ENCODE results near the gene SPSB4. TPM values are rescaled to one million over a fixed set of nuclear protein-coding genes. Genes with fewer than 3 reads are reported as not detected.

Gene SPSB4
- 1 to 10 TPM in 1 of 4 donors, under 1 TPM in 3; 0.12 to 5.7 (median 0.58) TPM for total RNA-seq

DNA sequence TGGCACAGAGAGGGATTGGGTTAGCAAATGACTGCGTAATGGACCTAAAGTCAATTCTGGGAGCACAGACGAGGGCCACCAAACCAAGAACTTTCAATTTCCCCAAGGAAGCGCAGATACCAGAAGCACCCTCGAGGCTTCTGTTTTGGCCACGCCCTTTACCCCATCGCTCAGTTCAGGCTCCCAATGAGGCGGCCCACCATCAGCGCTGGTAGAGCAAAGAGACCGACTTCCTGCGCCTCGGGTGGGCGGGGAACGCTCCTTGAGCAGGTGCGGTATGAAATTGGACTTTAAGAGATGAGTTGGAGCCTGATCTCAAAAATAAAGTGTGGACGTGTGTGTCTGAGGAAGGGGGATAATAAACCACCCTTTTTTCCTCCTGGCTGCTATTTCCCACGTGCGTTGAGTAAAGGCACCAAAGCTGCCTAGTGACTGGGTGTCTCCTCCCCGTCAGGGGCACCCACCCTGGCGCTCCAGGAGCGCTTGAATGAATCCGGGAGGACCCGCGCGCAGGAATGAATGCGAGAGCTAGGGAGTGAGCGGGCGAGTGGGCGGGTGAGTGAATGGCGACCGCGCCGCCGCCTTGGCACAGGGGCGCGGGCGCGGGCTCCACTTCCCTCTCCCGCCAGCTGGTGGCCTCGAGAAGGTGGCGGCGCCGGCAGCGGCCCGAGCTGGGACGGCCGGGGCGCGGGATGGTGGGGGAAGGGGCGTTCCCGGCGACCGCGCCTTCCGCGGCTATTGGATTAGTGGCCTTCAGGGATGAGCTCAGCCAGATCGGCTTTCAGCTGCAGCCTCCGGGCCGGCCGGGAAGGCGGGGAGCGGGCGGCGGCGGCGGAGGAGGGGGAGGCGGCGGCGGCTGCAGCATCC lies at the start of gene SPSB4:
Gene SPSB4 (plus strand): TSS at position 772 of the 867 bp plus-strand sequence. CDS start 14,758 bp downstream, outside the sequence.
- DNase-seq (ENCODE audit: low spot score): no peak
- ATAC-seq (ENCODE audit: low FRiP score): peak; percentile 50
- TF ChIP-seq, protein P1, sequence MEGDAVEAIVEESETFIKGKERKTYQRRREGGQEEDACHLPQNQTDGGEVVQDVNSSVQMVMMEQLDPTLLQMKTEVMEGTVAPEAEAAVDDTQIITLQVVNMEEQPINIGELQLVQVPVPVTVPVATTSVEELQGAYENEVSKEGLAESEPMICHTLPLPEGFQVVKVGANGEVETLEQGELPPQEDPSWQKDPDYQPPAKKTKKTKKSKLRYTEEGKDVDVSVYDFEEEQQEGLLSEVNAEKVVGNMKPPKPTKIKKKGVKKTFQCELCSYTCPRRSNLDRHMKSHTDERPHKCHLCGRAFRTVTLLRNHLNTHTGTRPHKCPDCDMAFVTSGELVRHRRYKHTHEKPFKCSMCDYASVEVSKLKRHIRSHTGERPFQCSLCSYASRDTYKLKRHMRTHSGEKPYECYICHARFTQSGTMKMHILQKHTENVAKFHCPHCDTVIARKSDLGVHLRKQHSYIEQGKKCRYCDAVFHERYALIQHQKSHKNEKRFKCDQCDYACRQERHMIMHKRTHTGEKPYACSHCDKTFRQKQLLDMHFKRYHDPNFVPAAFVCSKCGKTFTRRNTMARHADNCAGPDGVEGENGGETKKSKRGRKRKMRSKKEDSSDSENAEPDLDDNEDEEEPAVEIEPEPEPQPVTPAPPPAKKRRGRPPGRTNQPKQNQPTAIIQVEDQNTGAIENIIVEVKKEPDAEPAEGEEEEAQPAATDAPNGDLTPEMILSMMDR (IDR thresholded peaks at IDR 0.05): no peak

DNA sequence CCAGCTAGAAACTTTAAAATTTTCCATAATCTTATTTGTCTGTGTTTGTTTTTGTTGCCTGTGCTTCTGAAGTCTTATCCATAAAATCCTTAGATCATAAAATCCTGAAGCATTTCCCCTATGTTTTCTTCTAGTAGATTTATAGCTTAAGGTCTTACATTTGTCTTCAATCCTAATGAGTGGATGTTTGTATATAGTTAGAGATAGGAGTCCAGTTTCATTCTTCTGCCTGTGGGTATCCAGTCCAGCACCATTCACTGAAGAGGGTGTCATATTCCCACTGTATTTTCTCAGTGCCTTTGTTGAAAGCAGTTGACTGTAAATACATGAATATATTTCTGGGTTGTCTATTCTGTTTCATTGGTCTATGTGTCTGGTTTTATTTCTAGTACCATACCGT lies 44.8 kb upstream of the SPSB4 start:
- no peak for ATAC-seq (ENCODE audit: low FRiP score)
- TF ChIP-seq, protein P1 (IDR thresholded peaks at IDR 0.05): no peak
- DNase-seq (ENCODE audit: low spot score): no peak

DNA sequence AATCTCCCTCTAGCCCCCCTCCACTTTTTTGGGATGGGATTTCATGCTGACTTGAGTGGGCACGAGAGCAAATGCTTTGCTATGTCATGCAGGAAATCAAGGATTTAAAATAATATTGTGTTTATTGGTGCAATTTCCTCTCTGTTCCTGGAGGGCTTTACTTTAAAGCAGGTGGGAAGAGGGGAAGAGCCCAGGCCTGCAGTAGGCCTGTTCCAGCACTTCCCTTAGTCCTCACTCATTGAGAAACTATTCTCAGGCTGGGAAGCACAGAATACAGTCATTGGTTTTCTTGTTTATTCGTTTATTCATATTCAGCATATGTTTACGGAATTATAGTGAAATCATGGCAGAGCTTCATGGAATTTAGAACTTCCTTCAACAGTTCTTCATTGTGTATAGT lies 41.7 kb upstream of the SPSB4 start:
- ATAC-seq (ENCODE audit: low FRiP score) (no peak), DNase-seq (ENCODE audit: low spot score) (no peak)
- TF ChIP-seq, protein P1 (IDR thresholded peaks at IDR 0.05): no peak

DNA sequence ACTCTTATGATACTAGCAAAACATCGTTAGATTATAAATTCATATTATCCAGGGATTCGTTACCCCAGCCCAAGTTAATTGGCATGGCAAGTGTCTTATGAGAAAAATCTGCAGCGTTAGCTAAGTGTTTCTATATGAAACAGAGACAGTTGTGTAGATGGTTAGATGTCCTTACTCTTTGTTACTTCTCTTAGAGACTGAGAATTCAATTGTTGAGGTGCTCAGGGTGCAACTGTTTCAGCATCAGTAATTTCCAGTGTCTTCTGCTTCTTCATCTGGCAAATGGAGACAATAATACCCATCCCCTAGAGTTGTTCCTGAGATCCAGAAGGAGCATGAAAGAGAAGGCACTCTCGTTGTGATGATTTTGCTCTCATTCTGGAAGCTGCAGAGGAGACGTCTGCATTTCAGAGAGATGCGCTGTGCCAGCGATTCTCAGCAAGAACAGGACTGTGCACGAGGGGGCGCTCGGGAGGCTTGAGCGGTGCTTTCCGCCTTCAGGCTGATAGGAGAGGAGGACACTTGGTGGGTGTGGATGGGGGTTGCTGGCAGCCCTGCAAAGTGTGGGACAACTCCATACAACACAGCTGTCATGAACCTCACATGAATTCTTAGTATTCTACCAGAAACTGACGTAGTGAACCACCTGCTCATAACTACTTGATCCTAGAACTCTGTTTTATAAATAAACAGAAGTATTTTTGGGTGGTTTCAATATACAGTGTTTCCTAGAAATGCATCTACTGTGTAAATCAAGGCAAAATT lies 39.7 kb upstream of the SPSB4 start:
- TF ChIP-seq, protein P1 (IDR thresholded peaks at IDR 0.05): no peak
- peak; percentile 60 for DNase-seq (ENCODE audit: low spot score)

DNA sequence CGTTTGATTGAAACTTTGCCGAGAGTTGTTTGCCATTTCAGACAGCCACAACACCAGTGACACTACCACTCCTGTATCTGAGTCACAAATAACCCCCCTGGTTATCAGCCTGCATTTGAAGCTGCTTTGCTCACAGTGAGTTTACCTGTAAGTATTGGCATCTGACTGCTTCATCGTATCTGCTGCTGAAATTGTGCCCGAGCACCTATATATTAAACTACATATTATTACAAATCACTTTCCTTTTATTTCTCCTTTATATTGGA lies 39.2 kb upstream of the SPSB4 start:
- no peak for ATAC-seq (ENCODE audit: low FRiP score)
- TF ChIP-seq, protein P1 (IDR thresholded peaks at IDR 0.05): no peak
- DNase-seq (ENCODE audit: low spot score): no peak

More for the DNA sequence above, 39.7 kb upstream of the SPSB4 start:
- peak; percentile 44 for ATAC-seq (ENCODE audit: low FRiP score)

- ATAC-seq (ENCODE audit: low FRiP score): no peak
- TF ChIP-seq, protein P1 (IDR thresholded peaks at IDR 0.05): no peak
- DNase-seq (ENCODE audit: low spot score): no peak
Measured at GRCh38 chr3:141012571-141012970, 38.6 kb upstream of the SPSB4 start.

Data from omental fat pad (tissue), 4 donors.